Naive thymus-derived CD4-positive, alpha-beta T cell (primary cell): ENCODE measurements around the gene KHDC1. TPM values are rescaled to one million over a fixed set of nuclear protein-coding genes. Genes with fewer than 3 reads are reported as not detected.
"Not testable (repeated sequence)": the region's sequence is repeated elsewhere in the genome, so short reads cannot be mapped to it uniquely, and the experiment has no call there.

Experiments used
- ATAC-seq: fragments of 150-1000 bp; cut with Tn5 transposase; 2 replicates; pipeline ENCODE4 v1.10.0; 2021; ENCODE audit warnings: mild to moderate bottlenecking, moderate library complexity
- CTCF ChIA-PET: fragments of 350-600 bp; sonication (Branson Sonifier 250); formaldehyde crosslinking; loops from one replicate; lab custom pipeline; 2021; ENCODE audit warnings: antibody characterized with exemption; lab: Charles Lee
- POLR2A ChIA-PET: fragments of 350-600 bp; sonication (Branson Sonifier 250); formaldehyde crosslinking; loops from one replicate; lab custom pipeline; 2021; ENCODE audit warnings: antibody characterized with exemption, inconsistent platforms; lab: Charles Lee
- DNase-seq, 9 donors: peaks; one replicate each; pipeline versions ENCODE4 v3.0.0 to v3.0.0-alpha.2; 2020 to 2022; ENCODE audit warnings: mixed read lengths in 1 of 9
- H3K27ac ChIP-seq: one replicate; pipeline ENCODE4 v1.7.0; 2013; ENCODE audit warnings: mild to moderate bottlenecking, low read depth, low read length, moderate library complexity
- H3K27me3 ChIP-seq, 2 donors: one replicate each; pipeline ENCODE4 v1.7.0; 2013; ENCODE audit warnings: low read length in 2 of 2, mild to moderate bottlenecking in 2 of 2, moderate library complexity in 2 of 2; ENCODE audit not compliant: control insufficient read depth in 2 of 2, insufficient read depth in 2 of 2
- H3K36me3 ChIP-seq, 3 experiments: 1 replicate in 2 of 3; 2 replicates in 1 of 3; pipeline ENCODE4 v1.7.0; 2013; ENCODE audit warnings: low read length in 3 of 3, mild to moderate bottlenecking in 3 of 3, moderate library complexity in 1 of 3; ENCODE audit not compliant: insufficient read depth in 3 of 3, control insufficient read depth in 2 of 3
- H3K4me1 ChIP-seq, 2 donors: one replicate each; pipeline ENCODE4 v1.7.0; 2013; ENCODE audit warnings: low read length in 2 of 2, mild to moderate bottlenecking in 2 of 2, moderate library complexity in 1 of 2; ENCODE audit not compliant: control insufficient read depth in 2 of 2, insufficient read depth in 2 of 2
- H3K4me3 ChIP-seq: 2 replicates; pipeline ENCODE4 v1.7.0; 2013; ENCODE audit warnings: mild to moderate bottlenecking, low read length
- H3K9me3 ChIP-seq, 3 experiments: 1 replicate in 2 of 3; 2 replicates in 1 of 3; pipeline ENCODE4 v1.7.0; 2013; ENCODE audit warnings: low read length in 3 of 3; ENCODE audit not compliant: control insufficient read depth in 2 of 3
- H3K27ac Mint-ChIP-seq, 9 donors: one replicate each; pipeline ENCODE4 v1.8.0; 2020 to 2022; ENCODE audit warnings: mixed read lengths in 9 of 9, mild to moderate bottlenecking in 8 of 9, moderate library complexity in 5 of 9, inconsistent platforms in 2 of 9
- H3K27me3 Mint-ChIP-seq, 5 donors: one replicate each; pipeline ENCODE4 v1.8.0; 2021 to 2022; ENCODE audit warnings: mixed read lengths in 5 of 5, mild to moderate bottlenecking in 1 of 5
- H3K36me3 Mint-ChIP-seq, 5 donors: one replicate each; pipeline ENCODE4 v1.8.0; 2020 to 2022; ENCODE audit warnings: mixed read lengths in 5 of 5, mild to moderate bottlenecking in 3 of 5, inconsistent platforms in 1 of 5
- H3K4me1 Mint-ChIP-seq, 7 donors: one replicate each; pipeline ENCODE4 v1.8.0; 2020 to 2022; ENCODE audit warnings: mixed read lengths in 7 of 7, mild to moderate bottlenecking in 3 of 7, inconsistent platforms in 1 of 7
- H3K4me3 Mint-ChIP-seq, 10 donors: one replicate each; pipeline ENCODE4 v1.8.0; 2020 to 2022; ENCODE audit warnings: mild to moderate bottlenecking in 10 of 10, mixed read lengths in 10 of 10, moderate library complexity in 6 of 10, inconsistent platforms in 2 of 10
- H3K9me3 Mint-ChIP-seq, 11 donors: one replicate each; pipeline ENCODE4 v1.8.0; 2020 to 2022; ENCODE audit warnings: mixed read lengths in 11 of 11, mild to moderate bottlenecking in 4 of 11, inconsistent platforms in 1 of 11, moderate library complexity in 1 of 11
- intact Hi-C, 2 donors: fragments of 100-400 bp; cut with micrococcal nuclease; formaldehyde crosslinking; loops; one replicate each; pipeline ENCODE4 v1.15.1; 2023
- polyA plus RNA-seq, 2 donors: library from polyadenylated mRNA; unstranded; fragments of 300-500 nt; fragmentation: Illumina TruSeq; gene quantifications; one replicate each; pipeline ENCODE4 v1.2.3, GENCODE V29; 2021
- total RNA-seq, 6 experiments: library from RNA in 5 of 6; stranded (reverse) in 5 of 6; gene quantifications; 1 replicate in 5 of 6; 2 replicates in 1 of 6; pipeline ENCODE4 v1.2.3 and lab custom pipeline; 2021 to 2026

The KHDC1 gene
- total and polyA plus RNA-seq, 7 experiments from 2014 or later: 0.46 to 3.7 (median 1.0) TPM

DNA sequence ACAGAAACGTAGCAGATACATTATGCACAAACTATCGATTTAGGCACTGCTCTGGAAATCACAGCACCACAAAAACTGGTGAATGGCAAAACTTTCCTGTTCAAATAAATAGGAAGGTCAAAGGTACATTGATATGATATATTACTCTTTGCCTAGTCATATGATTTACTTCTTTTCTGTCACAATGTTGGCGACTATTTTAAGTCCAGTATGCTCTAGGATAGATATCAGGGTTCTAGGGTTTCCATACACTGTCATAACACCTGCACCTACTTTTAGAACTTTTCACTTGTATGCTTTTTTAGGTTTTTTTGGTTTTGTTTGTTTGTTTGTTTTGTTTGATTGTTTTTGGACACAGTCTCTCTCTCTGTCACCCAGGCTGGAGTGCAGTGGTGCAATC is 62.7 kb downstream of the KHDC1 start:
- Mint-ChIP-seq H3K4me1 (peaks cover 0 to 3% (median 0%) of the 10 kb centered on the region in 7 donors), H3K4me3 (no peak overlapping the region), H3K27ac (no peak overlapping the region), H3K27me3 (peaks cover 0 to 6% (median 2%) of the 10 kb centered on the region in 5 donors), H3K9me3 (no peaks in the 10 kb centered on the region), H3K36me3 (peaks cover 0 to 8% (median under 1%) of the 10 kb centered on the region in 5 donors)
- Histone ChIP-seq H3K9me3 (no peaks in the 10 kb centered on the region), H3K4me1 (no peaks in the 10 kb centered on the region), H3K27me3 (no peaks in the 10 kb centered on the region), H3K4me3 (no peak overlapping the region), H3K36me3 (no peaks in the 10 kb centered on the region), H3K27ac (no peak overlapping the region)
- ChIA-PET CTCF (no interaction called here), POLR2A (no interaction called here)
- no peak for DNase-seq
- intact Hi-C loops: no loop called here
- no peak for ATAC-seq

DNA sequence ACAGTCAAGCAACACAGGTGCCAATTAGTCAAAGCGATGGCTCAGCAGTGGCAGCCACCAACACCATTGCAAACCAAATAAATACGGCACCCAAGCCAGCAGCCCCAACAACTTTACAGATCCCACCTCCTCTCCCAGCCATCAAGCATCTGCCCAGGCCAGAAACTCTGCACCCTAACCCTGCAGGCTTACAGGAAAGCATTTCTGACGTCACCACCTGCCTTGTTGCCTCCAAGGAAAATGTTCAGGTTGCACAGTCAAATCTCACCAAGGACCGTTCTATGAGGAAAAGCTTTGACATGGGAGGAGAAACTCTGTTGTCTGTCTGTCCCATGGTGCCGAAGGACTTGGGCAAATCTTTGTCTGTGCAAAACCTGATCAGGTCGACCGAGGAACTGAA is 68.3 kb downstream of the KHDC1 start:
- Histone ChIP-seq H3K4me3 (no peak overlapping the region), H3K27me3 (no peaks in the 10 kb centered on the region), H3K9me3 (no peaks in the 10 kb centered on the region), H3K4me1 (no peaks in the 10 kb centered on the region), H3K36me3 (no peaks in the 10 kb centered on the region), H3K27ac (no peak overlapping the region)
- no peak overlapping the region for H3K27ac Mint-ChIP-seq
- no peaks in the 10 kb centered on the region for H3K27me3 Mint-ChIP-seq
- no peaks in the 10 kb centered on the region for H3K9me3 Mint-ChIP-seq
- no peak for ATAC-seq
- H3K4me1 Mint-ChIP-seq: peaks cover 0 to 3% (median 0%) of the 10 kb centered on the region in 7 donors
- peaks cover 0 to 25% (median 14%) of the 10 kb centered on the region in 5 donors for H3K36me3 Mint-ChIP-seq
- DNase-seq: no peak
- H3K4me3 Mint-ChIP-seq: no peak overlapping the region
- ChIA-PET CTCF (no interaction called here), POLR2A (no interaction called here)
- intact Hi-C loops: no loop called here

DNA sequence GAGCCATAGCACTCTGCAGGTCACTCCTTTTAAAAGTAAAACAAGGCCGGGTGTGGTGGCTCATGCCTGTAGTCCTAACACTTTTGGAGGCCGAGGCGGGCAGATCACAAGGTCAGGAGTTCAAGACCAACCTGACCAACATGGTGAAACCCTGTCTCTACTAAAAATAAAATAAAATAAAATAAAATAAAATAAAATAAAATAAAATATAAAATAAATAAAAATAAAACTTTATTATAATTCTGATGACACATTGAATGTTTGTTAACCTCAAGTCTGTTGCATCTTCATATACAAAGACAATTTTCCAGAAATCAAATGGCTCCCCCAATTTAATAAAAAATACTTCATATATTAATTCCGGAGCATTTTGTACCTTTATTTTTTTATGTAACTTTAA is 69.7 kb downstream of the KHDC1 start:
- H3K4me1 ChIP-seq, H3K4me1 Mint-ChIP-seq, H3K27ac ChIP-seq, H3K4me3 ChIP-seq, DNase-seq, H3K27me3 Mint-ChIP-seq, H3K4me3 Mint-ChIP-seq, H3K36me3 ChIP-seq, H3K9me3 ChIP-seq, CTCF ChIA-PET, H3K27me3 ChIP-seq, POLR2A ChIA-PET, ATAC-seq, intact Hi-C loops, H3K9me3 Mint-ChIP-seq, H3K27ac Mint-ChIP-seq: not testable (repeated sequence)
- H3K36me3 Mint-ChIP-seq: peaks cover 0 to 25% (median 14%) of the 10 kb centered on the region in 5 donors

Other genes with a start within 250 kb of the KHDC1 start
- gene KHDC1L, start 37.7 kb downstream of the KHDC1 start, total RNA-seq: not detected
- not detected for gene KHDC1L, start 37.7 kb downstream of the KHDC1 start, polyA plus RNA-seq
- gene DPPA5, start 91.1 kb upstream of the KHDC1 start, total RNA-seq: not detected
- gene DPPA5, start 91.1 kb upstream of the KHDC1 start, polyA plus RNA-seq: not detected
- gene KHDC3L, start 99.5 kb upstream of the KHDC1 start, total RNA-seq: not detected
- gene KHDC3L, start 99.5 kb upstream of the KHDC1 start, polyA plus RNA-seq: not detected
- gene OOEP, start 106.7 kb upstream of the KHDC1 start, total RNA-seq: 1 to 10 TPM in 1 of 5 experiments, not detected in 4; 1.2 TPM
- gene OOEP, start 106.7 kb upstream of the KHDC1 start, polyA plus RNA-seq: not detected
- 1 to 10 TPM in 1 of 5 experiments, under 1 TPM in 3, not detected in 1; 0.32 to 2.4 (median 0.59) TPM for gene DDX43, start 131.6 kb upstream of the KHDC1 start, total RNA-seq
- gene DDX43, start 131.6 kb upstream of the KHDC1 start, polyA plus RNA-seq: under 1 TPM; 0.29 to 0.38 TPM
- 10 to 100 TPM in 1 of 5 experiments, 1 to 10 TPM in 4; 4.7 to 45.7 (median 6.5) TPM for gene CGAS, start 189.1 kb upstream of the KHDC1 start, total RNA-seq
- gene CGAS, start 189.1 kb upstream of the KHDC1 start, polyA plus RNA-seq: 1 to 10 TPM; 2.2 to 2.9 TPM
- 10 to 100 TPM; 43.5 to 92.0 (median 48.6) TPM for gene MTO1, start 198.5 kb upstream of the KHDC1 start, total RNA-seq
- gene MTO1, start 198.5 kb upstream of the KHDC1 start, polyA plus RNA-seq: 10 to 100 TPM; 27.2 to 37.8 TPM